ENCODE measurements around the gene IRS1. TPM values are rescaled to one million over a fixed set of nuclear protein-coding genes. Genes with fewer than 3 reads are reported as not detected.

IRS1 gene
- total and polyA plus RNA-seq, 8 donors, result 3.2 to 12.7 (median 5.5) TPM

- H3K4me1 ChIP-seq, result peaks cover 8 to 17% (median 9%) of the 10 kb centered on the region in 3 donors
- DNase-seq (no peak), FAIRE-seq (no peak), ATAC-seq (no peak)
- no peaks in the 10 kb centered on the region for H3K27me3 ChIP-seq
- no peaks in the 10 kb centered on the region for H3K36me3 ChIP-seq
- no peak overlapping the region for H3K27ac ChIP-seq
- no peak for TF ChIP-seq CTCF (IDR thresholded peaks at IDR 0.05)
- no peak overlapping the region for H3K4me3 ChIP-seq
- H3K9me3 ChIP-seq, result no peaks in the 10 kb centered on the region
- intact Hi-C loops (cut with DNase I), result no loop called here
- 91 to 92% methylated on average over 3 of the region's 3 CpGs for WGBS, 2 donors
Measured at GRCh38 chr2:226763320-226763719, 36.3 kb downstream of the IRS1 start.

- no peak for FAIRE-seq
- no peaks in the 10 kb centered on the region for H3K36me3 ChIP-seq
Measured at GRCh38 chr2:226761195-226761583, 38.4 kb downstream of the IRS1 start.

GRCh38 chr2:226760412-226761194 lies 39.0 kb downstream of the IRS1 start:
- no peak for TF ChIP-seq CTCF (IDR thresholded peaks at IDR 0.05)
- FAIRE-seq, result no peak
- no peaks in the 10 kb centered on the region for H3K9me3 ChIP-seq
- no peak for DNase-seq
- no peak overlapping the region for H3K27ac ChIP-seq
- ATAC-seq, result peak in 3 of 4 donors; percentile 55 to 63 (median 59)
- no peaks in the 10 kb centered on the region for H3K27me3 ChIP-seq
- peaks cover 7 to 9% (median 9%) of the 10 kb centered on the region in 3 donors for H3K4me1 ChIP-seq
- WGBS, 2 donors, result 67% methylated on average over 2 of the region's 2 CpGs
- no peaks in the 10 kb centered on the region for H3K36me3 ChIP-seq
- intact Hi-C loops (cut with DNase I), result no loop called here
- H3K4me3 ChIP-seq, result no peak overlapping the region

More at GRCh38 chr2:226761195-226761583, 38.4 kb downstream of the IRS1 start:
- ATAC-seq (no peak), DNase-seq (no peak)
- no peak for TF ChIP-seq CTCF (IDR thresholded peaks at IDR 0.05)
- Histone ChIP-seq H3K4me1 (peaks cover 3 to 6% (median 4%) of the 10 kb centered on the region in 3 donors), H3K4me3 (no peak overlapping the region), H3K27me3 (no peaks in the 10 kb centered on the region), H3K27ac (no peak overlapping the region), H3K9me3 (no peaks in the 10 kb centered on the region)
- 60 to 72% methylated on average over 2 of the region's 2 CpGs for WGBS, 2 donors
- intact Hi-C loops (cut with DNase I), result no loop called here

GRCh38 chr2:226759768-226760167 lies 39.9 kb downstream of the IRS1 start:
- Histone ChIP-seq H3K4me1 (peaks cover 12 to 18% (median 12%) of the 10 kb centered on the region in 3 donors), H3K9me3 (no peaks in the 10 kb centered on the region), H3K36me3 (no peaks in the 10 kb centered on the region), H3K27ac (no peak overlapping the region), H3K27me3 (no peaks in the 10 kb centered on the region), H3K4me3 (no peak overlapping the region)
- WGBS, 2 donors, result 85 to 90% methylated on average over 9 of the region's 9 CpGs
- FAIRE-seq, result no peak
- DNase-seq, result no peak
- intact Hi-C loops (cut with DNase I), result no loop called here
- TF ChIP-seq CTCF (IDR thresholded peaks at IDR 0.05), result no peak
- no peak for ATAC-seq

Measured in pancreas (tissue), 10 donors.